Measurements from ENCODE around the gene COL8A1. TPM values are rescaled to one million over a fixed set of nuclear protein-coding genes. Genes with fewer than 3 reads are reported as not detected.

The COL8A1 gene
- total RNA-seq, 2 experiments from 2014 or later, result not detected

GRCh38 chr3:99626417-99626788, 12.0 kb upstream of the COL8A1 start:
- POLR2A ChIA-PET, result no interaction called here
- peaks cover 2% of the 10 kb centered on the region for H3K27me3 Mint-ChIP-seq
- no peaks in the 10 kb centered on the region for H3K9me3 Mint-ChIP-seq
- H3K36me3 Mint-ChIP-seq, result no peaks in the 10 kb centered on the region
- intact Hi-C loops (cut with micrococcal nuclease), result no loop called here
- no peak for DNase-seq
- CTCF ChIA-PET, result no interaction called here
- no peak overlapping the region for H3K27ac Mint-ChIP-seq
- H3K4me1 Mint-ChIP-seq (ENCODE audit: low read depth), result no peaks in the 10 kb centered on the region
- H3K4me3 Mint-ChIP-seq, result no peak overlapping the region

- Mint-ChIP-seq H3K36me3 (no peaks in the 10 kb centered on the region), H3K4me3 (no peak overlapping the region), H3K4me1 (ENCODE audit: low read depth) (no peaks in the 10 kb centered on the region), H3K9me3 (no peaks in the 10 kb centered on the region), H3K27ac (no peak overlapping the region), H3K27me3 (peaks cover 2% of the 10 kb centered on the region)
- DNase-seq, result no peak
- ChIA-PET POLR2A (no interaction called here), CTCF (no interaction called here)
- intact Hi-C loops (cut with micrococcal nuclease), result no loop called here
These were observed 11.2 kb upstream of the COL8A1 start for GRCh38 chr3:99627062-99627826.

GRCh38 chr3:99630815-99631214, 7.6 kb upstream of the COL8A1 start:
- no peaks in the 10 kb centered on the region for H3K9me3 Mint-ChIP-seq
- intact Hi-C loops (cut with micrococcal nuclease), result no loop called here
- no peak overlapping the region for H3K4me3 Mint-ChIP-seq

GRCh38 chr3:99633887-99634558, 4.4 kb upstream of the COL8A1 start:
- POLR2A ChIA-PET, result no interaction called here

More at GRCh38 chr3:99630815-99631214, 7.6 kb upstream of the COL8A1 start:
- ChIA-PET POLR2A (no interaction called here), CTCF (interaction anchor here (0.5 kb wide), 1 partner anchor 1067 kb away, joined by 4 read pairs; no protein-coding TSS in a partner anchor)
- Mint-ChIP-seq H3K4me1 (ENCODE audit: low read depth) (no peaks in the 10 kb centered on the region), H3K27me3 (peaks cover 14% of the 10 kb centered on the region), H3K27ac (no peak overlapping the region), H3K36me3 (no peaks in the 10 kb centered on the region)
- DNase-seq, result no peak

GRCh38 chr3:99634881-99635280, 3.5 kb upstream of the COL8A1 start:
- POLR2A ChIA-PET, result no interaction called here
- H3K4me1 Mint-ChIP-seq (ENCODE audit: low read depth), result peaks cover 15% of the 10 kb centered on the region
- intact Hi-C loops (cut with micrococcal nuclease), result no loop called here

More at GRCh38 chr3:99633887-99634558, 4.4 kb upstream of the COL8A1 start:
- Mint-ChIP-seq H3K27ac (no peak overlapping the region), H3K4me1 (ENCODE audit: low read depth) (peaks cover 15% of the 10 kb centered on the region), H3K9me3 (no peaks in the 10 kb centered on the region), H3K27me3 (peaks cover 35% of the 10 kb centered on the region), H3K4me3 (no peak overlapping the region), H3K36me3 (no peaks in the 10 kb centered on the region)
- intact Hi-C loops (cut with micrococcal nuclease), result no loop called here
- DNase-seq, result no peak
- CTCF ChIA-PET, result no interaction called here

GRCh38 chr3:99635348-99635747, 3.0 kb upstream of the COL8A1 start:
- peaks cover 42% of the 10 kb centered on the region for H3K27me3 Mint-ChIP-seq
- intact Hi-C loops (cut with micrococcal nuclease), result no loop called here
- H3K9me3 Mint-ChIP-seq, result no peaks in the 10 kb centered on the region
- no peak for DNase-seq
- peaks cover 15% of the 10 kb centered on the region for H3K4me1 Mint-ChIP-seq (ENCODE audit: low read depth)
- H3K36me3 Mint-ChIP-seq, result no peaks in the 10 kb centered on the region
- no peak overlapping the region for H3K27ac Mint-ChIP-seq
- ChIA-PET POLR2A (no interaction called here), CTCF (no interaction called here)
- no peak overlapping the region for H3K4me3 Mint-ChIP-seq

More at GRCh38 chr3:99634881-99635280, 3.5 kb upstream of the COL8A1 start:
- H3K9me3 Mint-ChIP-seq, result no peaks in the 10 kb centered on the region
- CTCF ChIA-PET, result no interaction called here
- peaks cover 41% of the 10 kb centered on the region for H3K27me3 Mint-ChIP-seq
- H3K27ac Mint-ChIP-seq, result no peak overlapping the region
- H3K36me3 Mint-ChIP-seq, result no peaks in the 10 kb centered on the region
- no peak overlapping the region for H3K4me3 Mint-ChIP-seq
- DNase-seq, result no peak

- ChIA-PET POLR2A (interaction anchor here (0.7 kb wide), 1 partner anchor 181 kb away, joined by 3 read pairs; the partner anchor contains the start of gene CMSS1), CTCF (no interaction called here)
- intact Hi-C loops (cut with micrococcal nuclease), result no loop called here
These were observed 1.4 kb upstream of the COL8A1 start for GRCh38 chr3:99637016-99637367.

GRCh38 chr3:99637368-99638111, 854 bp upstream of the COL8A1 start:
- ChIA-PET POLR2A (interaction anchor here (0.7 kb wide), 1 partner anchor 180 kb away, joined by 3 read pairs; the partner anchor contains the start of gene CMSS1), CTCF (no interaction called here)
- H3K9me3 Mint-ChIP-seq, result no peaks in the 10 kb centered on the region
- H3K4me1 Mint-ChIP-seq (ENCODE audit: low read depth), result peaks cover 15% of the 10 kb centered on the region
- H3K4me3 Mint-ChIP-seq, result peak overlapping the region; percentile 2
- no peaks in the 10 kb centered on the region for H3K36me3 Mint-ChIP-seq
- no peak overlapping the region for H3K27ac Mint-ChIP-seq
- no peak for DNase-seq
- peaks cover 50% of the 10 kb centered on the region for H3K27me3 Mint-ChIP-seq
- intact Hi-C loops (cut with micrococcal nuclease), result no loop called here

More at GRCh38 chr3:99637016-99637367, 1.4 kb upstream of the COL8A1 start:
- Mint-ChIP-seq H3K27me3 (peaks cover 48% of the 10 kb centered on the region), H3K4me1 (ENCODE audit: low read depth) (peaks cover 15% of the 10 kb centered on the region), H3K36me3 (no peaks in the 10 kb centered on the region), H3K9me3 (no peaks in the 10 kb centered on the region), H3K4me3 (no peak overlapping the region), H3K27ac (no peak overlapping the region)
- DNase-seq, result no peak

- H3K9me3 Mint-ChIP-seq, result no peaks in the 10 kb centered on the region
- CTCF ChIA-PET, result no interaction called here
- no peak overlapping the region for H3K27ac Mint-ChIP-seq
- no peak overlapping the region for H3K4me3 Mint-ChIP-seq
- intact Hi-C loops (cut with micrococcal nuclease), result no loop called here
- POLR2A ChIA-PET, result no interaction called here
- no peaks in the 10 kb centered on the region for H3K36me3 Mint-ChIP-seq
- no peak for DNase-seq
- H3K4me1 Mint-ChIP-seq (ENCODE audit: low read depth), result peaks cover 15% of the 10 kb centered on the region
- peaks cover 47% of the 10 kb centered on the region for H3K27me3 Mint-ChIP-seq
These were observed 1.2 kb downstream of the COL8A1 start for GRCh38 chr3:99639579-99639978.

GRCh38 chr3:99640214-99640851, 1.9 kb downstream of the COL8A1 start:
- POLR2A ChIA-PET, result no interaction called here
- no peak overlapping the region for H3K27ac Mint-ChIP-seq
- peaks cover 15% of the 10 kb centered on the region for H3K4me1 Mint-ChIP-seq (ENCODE audit: low read depth)
- CTCF ChIA-PET, result interaction anchor here (0.9 kb wide), 1 partner anchor 10 kb away, joined by 4 read pairs; no protein-coding TSS in a partner anchor
- H3K9me3 Mint-ChIP-seq, result no peaks in the 10 kb centered on the region
- H3K4me3 Mint-ChIP-seq, result no peak overlapping the region
- intact Hi-C loops (cut with micrococcal nuclease), result loop anchor here (10.0 kb wide), 1 partner anchor 114 kb away; no protein-coding TSS in a partner anchor
- no peak for DNase-seq
- peaks cover 46% of the 10 kb centered on the region for H3K27me3 Mint-ChIP-seq
- no peaks in the 10 kb centered on the region for H3K36me3 Mint-ChIP-seq

GRCh38 chr3:99641480-99641879, 3.1 kb downstream of the COL8A1 start:
- intact Hi-C loops (cut with micrococcal nuclease), result loop anchor here (10.0 kb wide), 1 partner anchor 113 kb away; no protein-coding TSS in a partner anchor
- DNase-seq, result no peak
- CTCF ChIA-PET, result interaction anchor here (0.9 kb wide), 2 partner anchors 9 to 110 kb away, joined by 3 to 4 read pairs; no protein-coding TSS in a partner anchor
- H3K36me3 Mint-ChIP-seq, result no peaks in the 10 kb centered on the region
- no peak overlapping the region for H3K27ac Mint-ChIP-seq
- no peaks in the 10 kb centered on the region for H3K9me3 Mint-ChIP-seq
- POLR2A ChIA-PET, result no interaction called here
- H3K4me1 Mint-ChIP-seq (ENCODE audit: low read depth), result peaks cover 15% of the 10 kb centered on the region
- peaks cover 38% of the 10 kb centered on the region for H3K27me3 Mint-ChIP-seq
- no peak overlapping the region for H3K4me3 Mint-ChIP-seq

GRCh38 chr3:99641982-99642381, 3.6 kb downstream of the COL8A1 start:
- H3K4me3 Mint-ChIP-seq, result no peak overlapping the region
- H3K27me3 Mint-ChIP-seq, result peaks cover 35% of the 10 kb centered on the region
- intact Hi-C loops (cut with micrococcal nuclease), result loop anchor here (10.0 kb wide), 1 partner anchor 113 kb away; no protein-coding TSS in a partner anchor
- no peak for DNase-seq
- H3K9me3 Mint-ChIP-seq, result no peaks in the 10 kb centered on the region
- no peaks in the 10 kb centered on the region for H3K36me3 Mint-ChIP-seq
- POLR2A ChIA-PET, result no interaction called here
- no peak overlapping the region for H3K27ac Mint-ChIP-seq
- CTCF ChIA-PET, result interaction anchor here (1.1 kb wide), 1 partner anchor 23 kb away, joined by 3 read pairs; no protein-coding TSS in a partner anchor
- peaks cover 15% of the 10 kb centered on the region for H3K4me1 Mint-ChIP-seq (ENCODE audit: low read depth)
